Ovary (tissue), 9 donors: ENCODE measurements around the gene RPRD1B. TPM values are rescaled to one million over a fixed set of nuclear protein-coding genes. Genes with fewer than 3 reads are reported as not detected.

Source experiments
- DNase-seq, 5 donors: peaks; one replicate each; pipeline ENCODE4 v3.0.0-alpha.2; 2019 to 2020
- H3K27ac ChIP-seq, 2 donors: fragments of 200-600 bp; one replicate each; pipeline versions ENCODE4 v1.5.1 to v1.8.0; 2019 to 2022
- H3K27me3 ChIP-seq: fragments of 200-600 bp; one replicate; pipeline ENCODE4 v1.8.0; 2022
- H3K36me3 ChIP-seq: fragments of 200-600 bp; sonication (generic); one replicate; pipeline ENCODE4 v1.5.1; 2019
- H3K4me1 ChIP-seq: one replicate; pipeline ENCODE4 v1.8.1; 2013; ENCODE audit warnings: mild to moderate bottlenecking, moderate library complexity; ENCODE audit not compliant: insufficient read depth
- H3K4me3 ChIP-seq: fragments of 200-600 bp; sonication (generic); one replicate; pipeline ENCODE4 v1.5.1; 2017
- H3K9me3 ChIP-seq, 2 donors: fragments of 200-600 bp in 1 of 2; sonication (generic) in 1 of 2; one replicate each; pipeline versions ENCODE4 v1.5.1 to v1.8.1; 2013 to 2019; ENCODE audit warnings: mild to moderate bottlenecking in 1 of 2, moderate library complexity in 1 of 2
- EP300 ChIP-seq: sonication (generic); formaldehyde crosslinking; IDR thresholded peaks from one replicate; pipeline ENCODE4 v1.6.1; 2017; ENCODE audit warnings: antibody characterized with exemption
- POLR2A ChIP-seq: fragments of 450-650 bp; IDR thresholded peaks from one replicate; pipeline ENCODE4 v1.6.1; 2017; ENCODE audit warnings: antibody characterized with exemption, mild to moderate bottlenecking, moderate library complexity
- WGBS, 3 donors: extraction: QIAGEN DNeasy Blood & Tissue Kit in 1 of 3; methylation state at CpG; one replicate each; pipeline versions ENCODE4 v1.1.5 to v1.1.7; 2013 to 2017; 5-methylcytosine and 5-hydroxymethylcytosine counted together
- intact Hi-C, 4 donors: fragments of 100-400 bp; cut with DNase I; formaldehyde crosslinking; loops; one replicate each; pipeline versions ENCODE4 v1.11.0 to v1.15.1; 2022 to 2023
- polyA plus RNA-seq, 2 donors: library from polyadenylated mRNA; stranded (reverse); fragments of 200-250 nt in 1 of 2; fragments of 350-450 nt in 1 of 2; fragmentation: Illumina TruSeq in 1 of 2; extraction: RNeasy Lipid Tissue Mini Kit (QIAGEN cat#74804) in 1 of 2; gene quantifications; one replicate each; pipeline ENCODE4 v1.2.3, GENCODE V29; 2013 to 2014
- total RNA-seq, 7 donors: library from RNA; depleted of rRNA in 2 of 7; stranded (reverse); fragments of >200 nt in 2 of 7; fragmentation: NEBNext Ultra II Directional in 3 of 7; extraction: Animal tissue kit (Norgen Biotek cat#: 25700) in 3 of 7; gene quantifications; one replicate each; pipeline versions ENCODE4 v1.1.0 to v1.2.4, GENCODE V29; 2016 to 2023
- TF ChIP-seq, protein P1 (sequence below), 3 donors: fragments of 450-650 bp in 2 of 3; fragments of 200-600 bp in 1 of 3; IDR thresholded peaks; one replicate each; pipeline versions ENCODE4 v1.5.1 to v1.8.0; 2016 to 2022; ENCODE audit warnings: antibody characterized with exemption in 3 of 3, mild to moderate bottlenecking in 1 of 3
- donor health status: DM: no; HTN: no; CAD: no; lungs with moderate emphysema.
- donor health status: DM: no; HTN: no; CAD: no.
- donor health status: Bipolar disorder and iron deficiency.
- donor health status: DM: yes; HTN: yes; CAD: no.
- donor health status: DM: no; HTN: no; CAD: no.
- donor health status: DM: yes; HTN: yes; CAD: no.

The RPRD1B gene
- total and polyA plus RNA-seq, 9 donors, result 12.1 to 45.3 (median 33.4) TPM

DNA sequence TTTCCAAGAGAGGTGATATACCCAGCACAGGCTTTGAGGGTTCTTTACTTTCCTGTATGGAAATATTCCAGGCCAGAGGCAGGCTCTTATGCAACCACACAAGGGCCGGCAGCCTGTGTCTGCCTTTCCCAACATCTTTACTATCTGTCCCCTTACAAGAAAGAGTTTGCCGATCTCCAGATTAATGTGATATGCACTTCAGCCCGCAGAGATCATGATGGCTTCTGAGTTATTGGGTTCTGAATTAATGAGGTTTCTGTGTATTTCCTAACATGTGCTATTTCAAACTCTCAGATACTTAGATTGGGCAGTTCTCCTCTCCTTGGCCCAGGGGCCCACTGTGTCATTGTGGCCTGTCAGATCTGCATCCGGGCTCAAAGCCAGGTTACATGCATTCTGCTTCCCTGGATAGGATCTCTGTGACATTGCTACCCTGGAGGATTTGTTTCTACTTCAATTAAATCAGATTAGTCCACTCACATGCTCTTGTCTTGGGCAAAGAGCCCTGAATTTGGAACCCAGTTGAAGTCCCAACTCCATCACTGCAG is 75.0 kb downstream of the RPRD1B start:
- no peaks in the 10 kb centered on the region for H3K36me3 ChIP-seq
- intact Hi-C loops, result no loop called here
- DNase-seq, result no peak
- H3K4me3 ChIP-seq, result no peak overlapping the region
- no peaks in the 10 kb centered on the region for H3K9me3 ChIP-seq
- WGBS, 3 donors, result 60 to 88% (median 83%) methylated on average over 4 of the region's 4 CpGs
- TF ChIP-seq EP300 (no peak), POLR2A (no peak)
- TF ChIP-seq, protein P1, sequence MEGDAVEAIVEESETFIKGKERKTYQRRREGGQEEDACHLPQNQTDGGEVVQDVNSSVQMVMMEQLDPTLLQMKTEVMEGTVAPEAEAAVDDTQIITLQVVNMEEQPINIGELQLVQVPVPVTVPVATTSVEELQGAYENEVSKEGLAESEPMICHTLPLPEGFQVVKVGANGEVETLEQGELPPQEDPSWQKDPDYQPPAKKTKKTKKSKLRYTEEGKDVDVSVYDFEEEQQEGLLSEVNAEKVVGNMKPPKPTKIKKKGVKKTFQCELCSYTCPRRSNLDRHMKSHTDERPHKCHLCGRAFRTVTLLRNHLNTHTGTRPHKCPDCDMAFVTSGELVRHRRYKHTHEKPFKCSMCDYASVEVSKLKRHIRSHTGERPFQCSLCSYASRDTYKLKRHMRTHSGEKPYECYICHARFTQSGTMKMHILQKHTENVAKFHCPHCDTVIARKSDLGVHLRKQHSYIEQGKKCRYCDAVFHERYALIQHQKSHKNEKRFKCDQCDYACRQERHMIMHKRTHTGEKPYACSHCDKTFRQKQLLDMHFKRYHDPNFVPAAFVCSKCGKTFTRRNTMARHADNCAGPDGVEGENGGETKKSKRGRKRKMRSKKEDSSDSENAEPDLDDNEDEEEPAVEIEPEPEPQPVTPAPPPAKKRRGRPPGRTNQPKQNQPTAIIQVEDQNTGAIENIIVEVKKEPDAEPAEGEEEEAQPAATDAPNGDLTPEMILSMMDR (IDR thresholded peaks at IDR 0.05), result no peak
- peaks cover 2% of the 10 kb centered on the region for H3K4me1 ChIP-seq
- no peak overlapping the region for H3K27ac ChIP-seq
- H3K27me3 ChIP-seq, result no peaks in the 10 kb centered on the region

DNA sequence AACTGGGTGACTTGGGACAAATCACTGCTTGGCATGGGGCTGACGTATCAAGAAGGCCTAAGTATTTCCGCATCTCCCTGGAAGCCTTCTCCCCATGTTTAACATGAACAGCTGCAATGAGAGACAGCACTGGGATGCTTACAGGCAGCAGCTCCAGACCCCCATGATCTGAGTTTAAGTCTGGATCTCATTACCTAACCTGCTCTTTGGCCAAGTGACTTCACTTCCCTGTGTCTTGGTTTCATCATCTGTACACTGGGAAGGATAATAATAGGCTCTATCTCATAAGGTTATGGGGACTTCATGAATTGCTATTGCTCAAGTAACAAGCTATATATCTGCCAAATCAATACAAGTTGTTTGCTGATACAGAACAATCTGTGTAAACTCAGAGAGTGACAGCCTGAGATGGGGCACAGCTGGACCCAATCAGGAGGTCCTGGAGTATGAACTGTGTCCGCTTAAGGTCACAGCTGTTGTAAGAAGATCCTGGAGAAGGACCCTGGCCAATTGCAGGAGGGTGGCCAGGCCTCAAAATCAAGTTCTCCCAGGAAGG is 75.5 kb downstream of the RPRD1B start:
- DNase-seq, result peak in 2 of 5 donors; percentile 46 to 64
- 56 to 89% (median 77%) methylated on average over 3 of the region's 3 CpGs for WGBS, 3 donors
- intact Hi-C loops, result no loop called here

DNA sequence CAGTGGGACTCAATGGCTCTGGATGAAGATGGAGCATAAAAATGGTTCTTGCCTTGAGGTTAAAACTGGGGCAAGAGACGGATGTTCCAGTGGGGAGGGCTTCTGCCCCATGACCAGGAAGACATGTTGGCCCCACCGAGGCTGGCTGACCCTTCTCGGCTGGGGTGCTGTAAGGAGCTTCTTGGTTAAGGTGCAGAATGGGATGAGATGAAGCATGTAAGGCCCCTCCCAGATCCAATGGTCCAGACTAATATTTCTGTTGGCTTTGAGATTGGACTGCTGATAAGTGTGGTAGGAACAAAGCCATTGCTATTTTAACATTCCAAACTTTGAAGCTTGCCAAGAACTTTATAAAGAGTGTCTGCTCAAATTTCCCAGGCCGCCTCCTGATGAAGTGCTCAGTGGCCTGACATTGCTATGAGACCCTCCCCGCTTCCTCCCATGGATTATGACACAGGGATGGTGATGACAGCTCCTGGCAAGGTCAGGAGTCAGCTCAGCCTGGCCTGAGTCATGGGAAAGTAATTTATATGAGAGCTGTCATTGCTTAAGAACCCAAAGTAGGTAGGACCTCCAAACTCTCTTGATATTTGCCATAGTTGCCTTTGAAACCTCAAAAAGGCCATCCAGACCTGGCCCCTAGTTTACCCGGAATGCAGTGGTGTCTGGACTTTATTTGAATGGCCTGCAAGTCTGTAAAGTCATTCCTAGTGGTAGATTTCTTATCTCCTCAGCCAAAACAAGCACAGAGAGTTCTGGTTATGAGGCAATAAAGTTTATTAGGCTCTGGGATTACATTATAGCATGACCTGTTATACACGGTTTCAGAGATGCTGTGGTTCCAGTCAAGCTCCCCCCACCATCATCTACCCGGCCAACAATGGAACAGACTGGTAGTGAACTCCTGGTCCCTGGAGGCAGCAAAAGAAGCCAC is 76.3 kb downstream of the RPRD1B start:
- intact Hi-C loops, result no loop called here
- TF ChIP-seq EP300 (no peak), POLR2A (no peak)
- TF ChIP-seq, protein P1 (IDR thresholded peaks at IDR 0.05), result no peak
- Histone ChIP-seq H3K27ac (no peak overlapping the region), H3K36me3 (no peaks in the 10 kb centered on the region), H3K4me1 (peaks cover 2% of the 10 kb centered on the region), H3K9me3 (no peaks in the 10 kb centered on the region), H3K4me3 (no peak overlapping the region), H3K27me3 (no peaks in the 10 kb centered on the region)
- WGBS, 3 donors, result 56 to 73% (median 66%) methylated on average over 8 of the region's 8 CpGs
- DNase-seq, result peak in 1 of 5 donors; percentile 52

More for the DNA sequence above, 75.5 kb downstream of the RPRD1B start:
- TF ChIP-seq, protein P1 (IDR thresholded peaks at IDR 0.05), result no peak
- TF ChIP-seq POLR2A (no peak), EP300 (no peak)
- Histone ChIP-seq H3K27ac (no peak overlapping the region), H3K9me3 (no peaks in the 10 kb centered on the region), H3K27me3 (no peaks in the 10 kb centered on the region), H3K4me1 (peaks cover 2% of the 10 kb centered on the region), H3K36me3 (no peaks in the 10 kb centered on the region), H3K4me3 (no peak overlapping the region)

DNA sequence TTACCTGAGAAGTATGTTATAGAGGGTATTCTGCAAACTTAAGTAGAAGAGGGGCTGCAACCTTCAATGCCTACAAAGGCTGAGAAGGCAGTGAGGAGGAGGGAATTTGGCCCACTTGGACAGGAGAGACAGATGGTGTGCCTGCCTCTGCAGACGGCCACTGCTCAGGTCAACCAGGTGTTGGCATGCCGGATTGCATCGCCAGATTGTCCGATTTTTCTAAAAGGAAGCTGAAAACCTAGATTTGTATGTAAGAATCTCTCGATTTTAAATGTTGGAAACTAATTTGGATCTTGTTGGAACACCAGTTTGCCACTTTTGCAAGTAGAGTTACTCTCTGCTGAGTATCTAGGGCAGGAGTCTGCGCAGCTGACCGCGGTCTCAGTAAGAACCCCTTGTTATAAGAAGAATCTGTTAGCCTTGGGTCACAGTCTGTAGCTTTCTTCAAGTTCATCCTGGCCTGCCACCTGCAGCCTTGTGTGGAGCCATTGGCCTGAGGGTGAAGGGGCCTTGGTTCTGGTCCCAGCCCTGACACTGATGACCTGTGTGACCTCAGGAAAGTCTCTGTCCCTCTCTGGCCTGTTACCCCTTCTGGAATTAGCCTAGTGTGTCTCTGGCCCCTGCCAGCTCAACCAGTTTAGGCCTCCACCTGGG is 77.1 kb downstream of the RPRD1B start:
- TF ChIP-seq POLR2A (no peak), EP300 (no peak)
- TF ChIP-seq, protein P1 (IDR thresholded peaks at IDR 0.05), result no peak
- DNase-seq, result no peak
- intact Hi-C loops, result no loop called here
- no peaks in the 10 kb centered on the region for H3K36me3 ChIP-seq
- peaks cover 2% of the 10 kb centered on the region for H3K4me1 ChIP-seq
- no peak overlapping the region for H3K27ac ChIP-seq
- H3K27me3 ChIP-seq, result no peaks in the 10 kb centered on the region
- WGBS, 3 donors, result 93 to 96% (median 96%) methylated on average over 8 of the region's 8 CpGs
- H3K9me3 ChIP-seq, result no peaks in the 10 kb centered on the region
- H3K4me3 ChIP-seq, result no peak overlapping the region
